ENCODE measurements around the gene WEE2. TPM values are rescaled to one million over a fixed set of nuclear protein-coding genes. Genes with fewer than 3 reads are reported as not detected.
"Not testable (repeated sequence)": the region's sequence is repeated elsewhere in the genome, so short reads cannot be mapped to it uniquely, and the experiment has no call there.

WEE2 gene
- total RNA-seq, 1 donor from 2014 or later, result 0.12 TPM

DNA sequence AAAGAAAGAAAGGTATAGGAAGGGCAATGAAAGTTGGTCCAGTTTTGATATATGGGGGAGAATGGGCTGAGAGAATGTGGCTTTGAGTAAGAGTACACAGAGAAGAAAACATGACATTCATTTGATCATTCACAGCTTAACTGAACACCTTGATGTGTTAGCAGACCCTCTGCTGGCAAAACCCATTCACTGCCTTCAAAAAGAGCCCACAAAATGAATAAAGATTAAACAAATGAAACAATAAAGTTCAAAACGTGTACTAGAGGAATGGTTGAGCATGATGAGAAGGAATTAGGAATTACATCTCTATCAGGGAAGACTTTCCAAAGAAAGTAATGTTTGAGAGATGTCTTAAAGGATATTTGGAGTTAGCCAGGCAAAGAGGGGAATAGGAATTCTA lies 2.1 kb downstream of the WEE2 start:
- intact Hi-C loops (cut with micrococcal nuclease), result no loop called here

DNA sequence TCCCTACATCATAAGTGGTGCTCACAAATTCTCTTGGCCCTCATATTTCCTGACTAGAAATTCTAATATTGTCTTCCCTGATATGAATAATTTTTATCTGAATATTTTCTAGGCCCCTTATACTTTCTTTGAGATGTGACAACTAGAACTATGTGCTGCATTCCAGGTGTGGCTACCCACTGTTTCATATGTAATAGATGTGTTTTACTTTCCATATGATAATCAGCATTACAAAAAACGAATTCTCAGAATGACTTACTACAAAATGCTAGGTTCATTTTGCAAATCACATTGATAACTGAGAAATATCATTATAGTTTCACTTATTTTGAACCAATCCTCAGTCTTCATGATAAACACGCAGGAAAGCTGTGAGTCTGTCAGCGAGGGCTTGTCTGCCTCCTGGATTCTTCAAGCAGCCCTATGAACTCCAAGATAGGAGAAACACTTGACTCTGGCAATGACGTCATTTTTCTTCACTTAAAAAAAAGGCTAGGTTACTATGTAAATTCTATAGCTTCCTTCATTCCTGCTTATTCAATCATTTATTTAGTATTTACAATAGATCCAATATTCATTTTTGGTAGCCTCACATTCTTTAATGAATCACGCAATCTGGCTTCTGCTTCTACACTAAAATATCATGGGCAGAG lies 4.6 kb downstream of the WEE2 start:
- intact Hi-C loops (cut with micrococcal nuclease), result no loop called here

DNA sequence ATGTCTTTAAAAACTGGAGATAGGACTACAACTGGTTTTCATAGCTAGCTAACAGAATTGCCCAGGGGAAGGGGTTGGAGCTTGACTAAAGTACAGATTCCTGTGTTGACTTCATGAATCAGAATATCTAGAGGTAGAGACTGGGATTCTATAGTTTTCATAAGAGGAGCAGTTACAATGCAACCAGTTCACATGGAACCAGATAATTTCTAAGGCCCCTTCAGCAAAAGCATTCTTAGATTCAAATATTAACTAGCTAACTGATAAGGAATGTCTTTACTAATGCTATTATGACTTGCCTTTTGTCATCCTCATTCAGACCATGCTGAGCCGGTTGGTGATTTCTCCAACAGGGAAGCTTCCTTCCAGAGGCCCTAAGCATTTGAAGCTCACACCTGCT lies 5.7 kb downstream of the WEE2 start:
- intact Hi-C loops (cut with micrococcal nuclease), result no loop called here

- intact Hi-C loops (cut with micrococcal nuclease), result no loop called here
Observed at GRCh38 chr7:141714571-141714970, 6.4 kb downstream of the WEE2 start.

DNA sequence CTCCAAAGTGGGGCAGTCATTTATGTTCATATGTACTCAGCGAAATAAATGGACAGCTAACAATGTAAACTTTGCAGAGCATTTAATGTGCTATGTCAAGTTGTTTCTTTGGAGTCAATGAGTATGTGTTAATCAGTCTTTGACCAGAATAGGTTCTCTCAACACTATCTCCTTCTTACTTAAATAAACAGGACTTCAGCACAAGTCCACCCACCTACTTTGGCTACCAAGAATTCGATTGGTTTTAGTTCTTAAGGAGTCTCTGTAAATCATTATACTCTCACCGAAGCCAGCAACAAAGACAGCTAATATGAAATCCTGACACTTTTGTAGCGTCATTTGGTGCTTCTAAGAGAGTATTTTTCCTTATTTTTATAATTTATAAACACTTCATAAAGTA lies 6.9 kb downstream of the WEE2 start:
- intact Hi-C loops (cut with micrococcal nuclease), result no loop called here

DNA sequence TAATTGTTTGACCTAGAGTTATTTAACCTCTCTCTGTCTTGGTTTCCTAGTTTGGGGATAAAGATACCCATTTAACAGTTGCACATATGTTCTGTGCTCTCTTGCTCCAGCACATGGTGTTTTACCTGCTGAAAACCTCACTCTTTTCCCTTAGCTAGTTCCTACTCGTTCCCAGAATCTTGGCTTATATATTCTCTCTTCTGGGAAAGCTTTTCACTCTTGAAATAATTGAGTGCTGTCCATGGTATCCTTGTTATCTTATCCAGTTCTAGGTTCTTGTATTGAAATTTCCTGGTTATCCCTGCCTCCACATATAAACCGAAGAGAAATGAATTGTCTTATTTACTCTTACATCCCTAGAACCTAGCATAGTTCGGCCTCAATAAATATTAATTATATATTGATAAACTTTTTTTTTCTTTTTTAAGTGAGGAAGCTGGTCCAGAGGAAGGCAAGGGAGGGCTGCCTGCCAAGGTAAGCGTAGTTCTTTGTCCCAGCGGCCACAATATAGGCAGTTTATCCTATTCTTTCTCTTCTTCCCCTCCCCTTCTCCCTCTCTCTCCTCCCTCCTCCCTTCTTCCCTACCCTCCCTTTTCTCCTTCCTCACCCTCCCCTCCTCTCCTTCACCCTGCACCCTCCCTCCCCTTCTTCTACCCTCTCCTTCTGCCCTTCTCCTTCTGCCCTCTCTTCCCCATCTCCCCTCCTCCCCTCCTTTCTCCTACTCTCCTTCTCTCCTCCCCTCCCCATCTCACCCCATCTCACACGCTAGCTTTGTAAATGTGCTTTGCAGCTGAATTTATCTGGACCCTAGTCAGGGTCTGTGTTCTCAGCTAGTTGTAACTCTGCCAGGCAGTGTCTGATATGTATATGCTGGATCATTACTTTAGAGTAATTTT lies 7.9 kb downstream of the WEE2 start:
- intact Hi-C loops (cut with micrococcal nuclease), result loop anchor here (2.0 kb wide), 1 partner anchor 13 kb away; the partner anchor contains the start of gene DENND11

DNA sequence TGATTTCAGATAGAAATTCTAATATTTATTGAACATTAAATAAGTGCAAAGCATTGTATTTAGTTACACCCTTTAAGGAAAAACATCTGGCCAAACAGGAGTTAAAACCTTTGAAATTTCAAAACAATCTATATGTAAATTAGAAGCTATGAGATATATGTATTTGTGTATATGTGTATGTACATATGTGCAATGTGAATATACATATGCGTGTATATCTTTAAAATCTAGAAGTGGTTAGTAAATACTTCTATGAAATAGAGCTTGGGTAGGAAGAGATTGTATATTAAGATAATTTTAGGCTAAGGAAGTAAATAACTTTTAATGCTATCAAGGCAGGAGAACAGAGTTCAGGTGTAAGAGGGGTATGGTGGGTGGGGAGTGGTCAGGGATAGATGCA lies 9.3 kb downstream of the WEE2 start:
- intact Hi-C loops (cut with micrococcal nuclease), result loop anchor here (2.0 kb wide), 1 partner anchor 15 kb away; the partner anchor contains the start of gene DENND11

DNA sequence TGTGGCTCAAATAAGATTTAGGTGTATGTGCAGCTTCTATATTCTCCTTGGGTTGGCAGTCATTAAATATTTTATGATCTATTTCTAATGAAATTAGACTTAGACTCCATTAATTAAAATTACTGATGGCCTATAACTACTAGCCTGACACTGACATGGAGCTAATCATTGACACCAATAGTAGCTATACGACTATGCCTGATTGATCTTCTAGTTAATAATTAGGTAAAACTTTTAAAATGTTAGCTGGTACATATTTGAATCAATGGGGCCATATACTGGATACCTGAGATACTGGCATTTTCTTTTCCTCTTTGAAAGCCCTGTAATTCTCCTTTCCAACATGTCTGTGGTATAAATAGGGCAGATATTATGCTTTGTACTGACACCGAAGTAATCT lies 14.4 kb downstream of the WEE2 start:
- intact Hi-C loops (cut with micrococcal nuclease), result no loop called here

DNA sequence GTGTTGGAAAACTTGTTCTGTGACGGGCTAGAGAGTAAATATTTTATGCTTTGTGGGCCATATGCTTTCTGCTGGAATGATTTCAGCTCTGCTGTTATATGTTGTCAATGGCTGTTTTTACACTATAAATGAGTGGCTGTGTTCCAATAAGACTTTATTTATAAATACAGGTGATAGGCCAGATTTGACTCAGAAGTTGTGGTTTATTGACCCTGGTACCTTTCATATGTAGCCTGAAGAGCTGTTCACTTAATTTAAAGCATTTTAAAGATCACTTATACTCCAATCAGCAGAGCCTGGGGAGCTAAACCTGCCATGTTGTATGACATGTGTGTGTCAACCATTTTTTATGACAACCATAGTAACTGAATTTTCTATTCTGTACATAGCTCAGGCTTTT lies 20.9 kb downstream of the WEE2 start:
- intact Hi-C loops (cut with micrococcal nuclease), result no loop called here

DNA sequence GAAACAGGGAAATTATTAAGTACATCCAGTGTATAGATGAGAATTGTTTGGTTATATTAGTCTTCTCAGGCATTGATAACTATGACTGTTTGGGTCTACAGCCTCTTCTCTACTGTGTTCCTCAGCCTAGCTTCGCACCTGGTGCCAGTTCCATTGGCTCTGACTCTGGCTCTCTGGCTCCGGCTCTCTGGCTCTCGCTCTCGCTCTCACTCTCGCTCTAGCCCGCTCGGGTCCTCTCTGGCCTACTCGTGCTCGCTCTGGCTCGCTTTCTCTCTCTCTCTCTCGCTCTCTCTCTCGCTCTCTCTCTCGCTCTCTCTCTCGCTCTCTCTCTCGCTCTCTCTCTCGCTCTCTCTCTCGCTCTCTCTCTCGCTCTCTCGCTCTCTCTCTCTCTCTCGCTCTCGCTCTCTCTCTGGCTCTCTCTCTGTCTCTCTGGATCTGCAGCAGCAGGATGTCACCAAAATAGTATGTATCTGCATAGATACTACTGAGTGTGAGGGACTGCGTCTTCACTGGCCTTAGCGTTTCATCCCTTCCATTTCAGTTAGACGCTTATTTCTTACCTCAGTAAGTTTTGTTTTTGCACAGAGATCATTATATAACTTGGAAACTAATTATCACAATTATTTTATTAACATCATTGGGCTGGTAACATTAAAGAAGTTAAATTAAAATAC lies 23.5 kb downstream of the WEE2 start:
- intact Hi-C loops (cut with micrococcal nuclease), result loop anchor here (10.0 kb wide), 1 partner anchor 403 kb away; no protein-coding TSS in a partner anchor

DNA sequence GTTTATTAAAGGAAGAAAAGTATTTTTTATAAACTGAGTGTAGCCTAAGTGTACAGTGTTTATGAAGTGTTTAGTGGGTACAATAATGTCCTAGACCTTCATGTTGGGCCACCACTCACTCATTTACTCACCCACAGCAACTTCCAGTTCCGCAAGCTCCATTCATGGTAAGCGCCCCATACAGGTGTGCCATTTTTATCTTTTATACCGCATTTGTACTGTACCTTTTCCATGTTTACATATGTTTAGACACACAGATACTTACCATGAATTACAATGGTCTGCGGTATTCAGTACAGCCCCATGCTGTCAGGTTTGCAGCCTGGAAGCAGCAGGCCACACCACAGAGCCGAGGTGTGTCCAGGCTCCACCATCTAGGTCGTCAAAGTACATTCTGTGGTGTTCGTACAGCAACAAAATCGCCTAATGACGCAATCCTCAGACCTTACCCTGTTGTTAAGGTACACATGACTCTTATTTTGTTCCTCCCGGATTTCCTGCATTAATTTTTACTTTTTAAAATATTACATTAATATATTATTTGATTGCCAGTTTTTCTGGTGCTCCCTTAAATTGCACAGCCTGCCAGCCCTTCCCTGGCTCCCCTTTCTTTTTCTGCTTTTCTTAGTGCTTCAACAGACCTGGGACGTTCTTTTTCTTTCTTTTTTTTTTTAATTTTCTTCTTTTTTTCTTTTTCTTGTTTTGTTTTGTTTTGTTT lies 29.1 kb downstream of the WEE2 start:
- intact Hi-C loops (cut with micrococcal nuclease), result loop anchor here (5.0 to 10.0 kb wide), 2 partner anchors 398 to 1070 kb away; no protein-coding TSS in a partner anchor

- intact Hi-C loops (cut with micrococcal nuclease), result loop anchor here (1.0 to 10.0 kb wide), 15 partner anchors 37 to 1362 kb away; partner anchors contain the start of genes AGK, BRAF, MKRN1 and MRPS33
Observed at GRCh38 chr7:141737836-141738591, 29.9 kb downstream of the WEE2 start, which contains the start of gene SSBP1. Gene SSBP1 (plus strand): TSS chr7:141738358. CDS start chr7:141739167, 809 bp downstream.

DNA sequence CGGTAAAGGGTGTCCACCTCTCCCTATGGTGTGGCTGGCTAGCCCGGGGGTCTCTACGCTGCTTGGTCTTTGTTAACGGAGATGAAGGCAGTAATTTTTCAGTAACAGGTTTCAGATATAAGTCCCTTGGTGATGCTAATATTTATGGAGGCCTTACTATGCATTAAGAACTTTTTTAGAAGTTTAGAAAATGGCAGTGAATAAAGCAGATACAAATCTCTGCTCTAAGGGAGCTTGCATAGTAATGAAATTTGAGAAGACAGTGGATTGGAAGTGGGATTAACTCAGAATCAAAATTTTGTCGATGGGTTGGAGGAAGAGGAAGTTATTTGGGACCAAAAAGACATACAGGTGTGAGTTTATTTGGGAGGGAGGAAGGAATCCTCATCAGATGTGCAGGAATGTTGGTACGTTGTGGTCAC lies 30.4 kb downstream of the WEE2 start:
- intact Hi-C loops (cut with micrococcal nuclease), result loop anchor here (1.0 to 10.0 kb wide), 15 partner anchors 37 to 1362 kb away; partner anchors contain the start of genes AGK, BRAF, MKRN1 and MRPS33

DNA sequence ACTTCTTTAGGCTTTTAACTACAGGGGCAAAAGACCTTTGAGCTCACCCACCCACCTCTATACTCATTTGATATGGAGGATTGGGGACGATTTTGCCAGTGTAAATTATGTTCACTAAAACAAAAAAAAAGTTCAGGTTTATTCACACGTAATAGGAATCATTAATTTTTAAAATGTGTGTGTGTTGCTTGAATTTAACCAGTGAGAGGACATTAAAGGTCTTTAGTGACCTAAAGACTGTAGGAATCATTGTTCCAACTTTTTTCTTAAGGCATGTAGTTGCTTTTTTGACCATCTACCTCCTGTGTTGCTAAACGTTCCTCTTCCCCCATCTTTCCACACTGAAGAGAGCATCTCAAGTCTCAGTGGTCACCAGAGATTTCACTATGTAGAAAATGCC lies 31.1 kb downstream of the WEE2 start:
- intact Hi-C loops (cut with micrococcal nuclease), result loop anchor here (2.0 to 10.0 kb wide), 3 partner anchors 396 to 1068 kb away; partner anchors contain the start of gene TMEM178B

DNA sequence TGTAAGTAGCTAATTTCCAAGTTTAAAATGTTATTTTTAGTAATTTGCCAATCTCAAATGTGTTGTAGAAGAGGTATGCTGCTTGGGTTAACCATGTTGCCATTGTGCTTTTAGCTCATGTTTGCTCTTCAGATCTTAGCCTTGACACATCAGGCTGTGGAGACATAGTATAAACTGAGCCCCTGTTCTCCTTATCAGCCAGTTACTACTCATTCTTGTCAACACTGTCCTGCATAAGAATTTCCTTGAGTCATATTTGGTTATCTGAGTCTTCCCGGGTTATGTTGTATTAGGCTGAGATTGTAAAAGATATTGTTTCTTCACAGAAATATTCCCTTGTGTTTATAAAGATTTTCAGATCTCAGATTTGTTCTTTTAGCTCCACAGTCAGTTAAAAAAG lies 34.1 kb downstream of the WEE2 start:
- intact Hi-C loops (cut with micrococcal nuclease), result no loop called here

DNA sequence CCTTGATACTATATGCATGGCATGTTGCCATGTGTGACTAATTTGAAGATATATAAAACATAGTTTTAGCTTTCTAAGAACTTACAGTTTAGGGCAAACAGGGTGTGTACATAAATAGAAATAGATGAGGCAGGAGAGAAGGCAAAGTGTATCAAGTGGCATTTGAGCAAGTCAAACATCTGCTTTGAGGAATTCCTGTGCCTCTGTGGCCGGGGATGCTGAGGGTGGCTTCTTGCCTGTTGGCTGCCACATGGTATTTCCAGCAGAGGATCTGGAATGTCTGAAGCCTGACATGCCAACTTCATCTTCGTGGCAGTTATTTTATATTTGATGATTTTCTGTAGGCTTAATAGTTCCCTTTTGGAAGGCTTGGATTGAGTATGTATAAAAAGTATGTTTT lies 36.0 kb downstream of the WEE2 start:
- intact Hi-C loops (cut with micrococcal nuclease), result no loop called here

- intact Hi-C loops (cut with micrococcal nuclease), result no loop called here
Observed at GRCh38 chr7:141748396-141748795, 40.2 kb downstream of the WEE2 start.

DNA sequence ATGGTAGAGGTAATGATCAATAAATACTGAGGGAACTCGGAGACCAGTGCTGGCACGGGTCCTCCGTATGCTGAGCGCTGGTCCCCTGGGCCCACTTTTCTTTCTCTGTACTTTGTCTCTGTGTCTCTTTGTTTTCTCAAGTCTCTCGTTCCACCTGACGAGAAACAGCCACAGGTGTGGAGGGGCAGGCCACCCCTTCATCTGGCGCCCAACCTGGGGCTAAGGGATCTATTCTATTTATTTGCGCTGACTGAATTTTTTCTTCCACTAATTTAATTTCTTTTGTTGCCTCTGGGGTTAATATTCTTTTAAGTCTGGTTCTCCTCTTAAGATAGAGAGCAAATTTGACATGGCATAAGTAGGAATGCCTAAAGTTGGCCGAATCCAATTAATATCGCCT lies 43.8 kb downstream of the WEE2 start:
- intact Hi-C loops (cut with micrococcal nuclease), result not testable (repeated sequence)

- intact Hi-C loops (cut with micrococcal nuclease), result no loop called here
Observed at GRCh38 chr7:141752634-141753033, 44.5 kb downstream of the WEE2 start.

- intact Hi-C loops (cut with micrococcal nuclease), result loop anchor here (1.0 to 5.0 kb wide), 3 partner anchors 31 to 377 kb away; no protein-coding TSS in a partner anchor
Observed at GRCh38 chr7:141754939-141755338, 46.8 kb downstream of the WEE2 start.

Data from T-helper 1 cell treated with Interleukin-12 subunit alpha and Interleukin-12 subunit beta and Interleukin-4 antibody, amounts not matched to agents 30 ng/mL and 1 ng/mL, for 36 hours (primary cell).